K562 (cell line): ENCODE measurements around the gene VPS13D. TPM values are rescaled to one million over a fixed set of nuclear protein-coding genes. Genes with fewer than 3 reads are reported as not detected.

ENCODE experiments used
- C11orf30 ChIP-seq: fragments of 450-650 bp; IDR thresholded peaks from 2 replicates; pipeline ENCODE4 v1.6.1; 2016; ENCODE audit warnings: low read depth, mild to moderate bottlenecking
- CBX1 ChIP-seq: sonication (generic); IDR thresholded peaks from 2 replicates; pipeline ENCODE4 v1.6.1; 2016; ENCODE audit warnings: antibody characterized with exemption, low read depth, mild to moderate bottlenecking
- KLF13 ChIP-seq: fragments of 450-650 bp; IDR thresholded peaks from 2 replicates; pipeline ENCODE4 v1.6.1; 2016; ENCODE audit warnings: missing genetic modification characterization, low read depth, mild to moderate bottlenecking, missing compliant biosample characterization, moderate library complexity, borderline replicate concordance
- ZKSCAN1 ChIP-seq: fragments of 150-350 bp; IDR thresholded peaks from 2 replicates; pipeline ENCODE4 v1.6.1; 2016; ENCODE audit warnings: low read depth, low read length
- ZNF175 ChIP-seq: fragments of 200-800 bp; sonication (Bioruptor generic); IDR thresholded peaks from 2 replicates; pipeline ENCODE4 v1.6.1; 2016; ENCODE audit warnings: low read depth, mild to moderate bottlenecking, missing genetic modification characterization, missing compliant biosample characterization
- polyA plus RNA-seq, 8 experiments: library from polyadenylated mRNA; depleted of rRNA in 4 of 8; stranded (reverse) in 5 of 8; unstranded in 3 of 8; fragments of >200 nt; fragmentation: Nextera tagmentation in 2 of 8; fragmentation: Illumina TruSeq in 1 of 8; extraction: Ambion mirVana in 2 of 8; extraction: Trizol in 1 of 8; gene quantifications; 2 replicates each; pipeline versions ENCODE4 v1.2.1 to v1.2.3, GENCODE V29; 2011 to 2014; ENCODE audit warnings: inconsistent platforms in 1 of 8, missing spikeins in 1 of 8
- total RNA-seq, 7 experiments: library from RNA; depleted of rRNA in 6 of 7; stranded (reverse); fragments of >200 nt in 6 of 7; fragmentation: Illumina TruSeq in 2 of 7; extraction: Trizol in 2 of 7; gene quantifications; 2 replicates each; pipeline versions ENCODE4 v1.2.1 to v1.2.3, GENCODE V29; 2011 to 2021; ENCODE audit warnings: low replicate concordance in 1 of 7
- TF ChIP-seq, protein P1 (sequence below), 2 experiments: fragments of 450-650 bp; IDR thresholded peaks; 2 replicates each; pipeline ENCODE4 v1.6.1; 2018; ENCODE audit warnings: mild to moderate bottlenecking in 2 of 2, low read depth in 1 of 2; ENCODE audit not compliant: partially characterized antibody in 2 of 2
- TF ChIP-seq, protein P2 (sequence below): fragments of 200-800 bp; sonication (Bioruptor generic); IDR thresholded peaks from 2 replicates; pipeline ENCODE4 v1.6.1; 2017; ENCODE audit warnings: missing genetic modification characterization, missing compliant biosample characterization
- TF ChIP-seq, protein P3 (sequence below): sonication (generic); formaldehyde crosslinking; IDR thresholded peaks from 2 replicates; pipeline ENCODE4 v1.8.0; 2022; ENCODE audit warnings: mild to moderate bottlenecking, missing genetic modification reagents
- TF ChIP-seq, protein P4 (sequence below): fragments of 250-450 bp; sonication (Bioruptor Pico); IDR thresholded peaks from 2 replicates; pipeline ENCODE4 v1.4.0; 2020; ENCODE audit warnings: borderline replicate concordance
- TF ChIP-seq, protein P5 (sequence below): sonication (generic); IDR thresholded peaks from 2 replicates; pipeline ENCODE4 v1.6.1; 2016
- TF ChIP-seq, protein P6 (sequence below): fragments of 250-450 bp; sonication (Bioruptor Pico); IDR thresholded peaks from 2 replicates; pipeline ENCODE4 v1.8.0; 2022; ENCODE audit warnings: inconsistent platforms

The VPS13D gene
- total and polyA plus RNA-seq, 9 of the 15 experiments (the other 6 are each of a cell fraction or from before 2014, with no cell fraction given): 6.1 to 51.5 (median 38.5) TPM

DNA sequence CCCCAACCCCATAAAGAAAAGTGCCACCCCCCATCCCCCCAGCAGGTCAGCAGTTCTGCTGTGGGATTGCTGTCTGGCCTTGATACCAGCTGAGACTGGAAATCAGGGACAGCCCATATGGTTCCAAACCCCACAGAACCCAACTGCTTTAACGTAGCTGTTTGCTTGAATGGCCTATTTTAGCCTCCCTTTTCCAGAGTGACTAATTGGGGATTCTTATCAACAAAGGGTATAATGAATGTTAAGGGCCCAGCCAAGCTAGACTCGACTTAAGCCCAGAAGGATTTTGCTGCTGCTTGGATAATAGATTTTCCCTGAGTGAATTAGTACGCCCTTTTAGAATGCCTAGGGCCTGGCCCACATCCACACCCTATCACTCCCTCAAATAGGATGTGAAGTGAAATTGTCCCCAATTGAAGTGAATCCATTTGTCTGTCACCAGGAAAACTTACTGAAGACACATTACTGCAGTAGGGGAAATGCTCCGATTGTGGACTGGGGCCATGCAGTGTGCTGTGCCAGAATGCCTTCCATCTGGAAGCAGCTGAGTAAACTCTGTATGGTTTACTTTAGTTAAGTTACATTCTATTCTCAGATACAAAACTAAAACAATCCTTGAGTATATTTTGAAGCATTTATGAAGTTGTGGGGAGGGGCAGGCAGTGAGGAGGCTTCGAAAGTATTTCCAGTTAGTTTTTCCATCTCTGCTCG is 231.2 kb downstream of the VPS13D start (continued):
- TF ChIP-seq, protein P1, sequence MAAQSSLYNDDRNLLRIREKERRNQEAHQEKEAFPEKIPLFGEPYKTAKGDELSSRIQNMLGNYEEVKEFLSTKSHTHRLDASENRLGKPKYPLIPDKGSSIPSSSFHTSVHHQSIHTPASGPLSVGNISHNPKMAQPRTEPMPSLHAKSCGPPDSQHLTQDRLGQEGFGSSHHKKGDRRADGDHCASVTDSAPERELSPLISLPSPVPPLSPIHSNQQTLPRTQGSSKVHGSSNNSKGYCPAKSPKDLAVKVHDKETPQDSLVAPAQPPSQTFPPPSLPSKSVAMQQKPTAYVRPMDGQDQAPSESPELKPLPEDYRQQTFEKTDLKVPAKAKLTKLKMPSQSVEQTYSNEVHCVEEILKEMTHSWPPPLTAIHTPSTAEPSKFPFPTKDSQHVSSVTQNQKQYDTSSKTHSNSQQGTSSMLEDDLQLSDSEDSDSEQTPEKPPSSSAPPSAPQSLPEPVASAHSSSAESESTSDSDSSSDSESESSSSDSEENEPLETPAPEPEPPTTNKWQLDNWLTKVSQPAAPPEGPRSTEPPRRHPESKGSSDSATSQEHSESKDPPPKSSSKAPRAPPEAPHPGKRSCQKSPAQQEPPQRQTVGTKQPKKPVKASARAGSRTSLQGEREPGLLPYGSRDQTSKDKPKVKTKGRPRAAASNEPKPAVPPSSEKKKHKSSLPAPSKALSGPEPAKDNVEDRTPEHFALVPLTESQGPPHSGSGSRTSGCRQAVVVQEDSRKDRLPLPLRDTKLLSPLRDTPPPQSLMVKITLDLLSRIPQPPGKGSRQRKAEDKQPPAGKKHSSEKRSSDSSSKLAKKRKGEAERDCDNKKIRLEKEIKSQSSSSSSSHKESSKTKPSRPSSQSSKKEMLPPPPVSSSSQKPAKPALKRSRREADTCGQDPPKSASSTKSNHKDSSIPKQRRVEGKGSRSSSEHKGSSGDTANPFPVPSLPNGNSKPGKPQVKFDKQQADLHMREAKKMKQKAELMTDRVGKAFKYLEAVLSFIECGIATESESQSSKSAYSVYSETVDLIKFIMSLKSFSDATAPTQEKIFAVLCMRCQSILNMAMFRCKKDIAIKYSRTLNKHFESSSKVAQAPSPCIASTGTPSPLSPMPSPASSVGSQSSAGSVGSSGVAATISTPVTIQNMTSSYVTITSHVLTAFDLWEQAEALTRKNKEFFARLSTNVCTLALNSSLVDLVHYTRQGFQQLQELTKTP (IDR thresholded peaks at IDR 0.05; ENCODE audit: low read depth in 1 of 2, partially characterized antibody in 2 of 2): peak in 1 of 2 experiments; percentile 20
- TF ChIP-seq CBX1: no peak
- TF ChIP-seq, protein P2, sequence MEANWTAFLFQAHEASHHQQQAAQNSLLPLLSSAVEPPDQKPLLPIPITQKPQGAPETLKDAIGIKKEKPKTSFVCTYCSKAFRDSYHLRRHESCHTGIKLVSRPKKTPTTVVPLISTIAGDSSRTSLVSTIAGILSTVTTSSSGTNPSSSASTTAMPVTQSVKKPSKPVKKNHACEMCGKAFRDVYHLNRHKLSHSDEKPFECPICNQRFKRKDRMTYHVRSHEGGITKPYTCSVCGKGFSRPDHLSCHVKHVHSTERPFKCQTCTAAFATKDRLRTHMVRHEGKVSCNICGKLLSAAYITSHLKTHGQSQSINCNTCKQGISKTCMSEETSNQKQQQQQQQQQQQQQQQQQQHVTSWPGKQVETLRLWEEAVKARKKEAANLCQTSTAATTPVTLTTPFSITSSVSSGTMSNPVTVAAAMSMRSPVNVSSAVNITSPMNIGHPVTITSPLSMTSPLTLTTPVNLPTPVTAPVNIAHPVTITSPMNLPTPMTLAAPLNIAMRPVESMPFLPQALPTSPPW (CRISPR knock-in tag): peak; percentile 50
- TF ChIP-seq ZKSCAN1: no peak
- TF ChIP-seq, protein P3, sequence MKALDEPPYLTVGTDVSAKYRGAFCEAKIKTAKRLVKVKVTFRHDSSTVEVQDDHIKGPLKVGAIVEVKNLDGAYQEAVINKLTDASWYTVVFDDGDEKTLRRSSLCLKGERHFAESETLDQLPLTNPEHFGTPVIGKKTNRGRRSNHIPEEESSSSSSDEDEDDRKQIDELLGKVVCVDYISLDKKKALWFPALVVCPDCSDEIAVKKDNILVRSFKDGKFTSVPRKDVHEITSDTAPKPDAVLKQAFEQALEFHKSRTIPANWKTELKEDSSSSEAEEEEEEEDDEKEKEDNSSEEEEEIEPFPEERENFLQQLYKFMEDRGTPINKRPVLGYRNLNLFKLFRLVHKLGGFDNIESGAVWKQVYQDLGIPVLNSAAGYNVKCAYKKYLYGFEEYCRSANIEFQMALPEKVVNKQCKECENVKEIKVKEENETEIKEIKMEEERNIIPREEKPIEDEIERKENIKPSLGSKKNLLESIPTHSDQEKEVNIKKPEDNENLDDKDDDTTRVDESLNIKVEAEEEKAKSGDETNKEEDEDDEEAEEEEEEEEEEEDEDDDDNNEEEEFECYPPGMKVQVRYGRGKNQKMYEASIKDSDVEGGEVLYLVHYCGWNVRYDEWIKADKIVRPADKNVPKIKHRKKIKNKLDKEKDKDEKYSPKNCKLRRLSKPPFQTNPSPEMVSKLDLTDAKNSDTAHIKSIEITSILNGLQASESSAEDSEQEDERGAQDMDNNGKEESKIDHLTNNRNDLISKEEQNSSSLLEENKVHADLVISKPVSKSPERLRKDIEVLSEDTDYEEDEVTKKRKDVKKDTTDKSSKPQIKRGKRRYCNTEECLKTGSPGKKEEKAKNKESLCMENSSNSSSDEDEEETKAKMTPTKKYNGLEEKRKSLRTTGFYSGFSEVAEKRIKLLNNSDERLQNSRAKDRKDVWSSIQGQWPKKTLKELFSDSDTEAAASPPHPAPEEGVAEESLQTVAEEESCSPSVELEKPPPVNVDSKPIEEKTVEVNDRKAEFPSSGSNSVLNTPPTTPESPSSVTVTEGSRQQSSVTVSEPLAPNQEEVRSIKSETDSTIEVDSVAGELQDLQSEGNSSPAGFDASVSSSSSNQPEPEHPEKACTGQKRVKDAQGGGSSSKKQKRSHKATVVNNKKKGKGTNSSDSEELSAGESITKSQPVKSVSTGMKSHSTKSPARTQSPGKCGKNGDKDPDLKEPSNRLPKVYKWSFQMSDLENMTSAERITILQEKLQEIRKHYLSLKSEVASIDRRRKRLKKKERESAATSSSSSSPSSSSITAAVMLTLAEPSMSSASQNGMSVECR (CRISPR knock-in tag): no peak
- peak; percentile 64; the same call in 1 of the 2 replicates for TF ChIP-seq ZNF175 (CRISPR knock-in tag)
- no peak for TF ChIP-seq KLF13 (tag)
- TF ChIP-seq, protein P4, sequence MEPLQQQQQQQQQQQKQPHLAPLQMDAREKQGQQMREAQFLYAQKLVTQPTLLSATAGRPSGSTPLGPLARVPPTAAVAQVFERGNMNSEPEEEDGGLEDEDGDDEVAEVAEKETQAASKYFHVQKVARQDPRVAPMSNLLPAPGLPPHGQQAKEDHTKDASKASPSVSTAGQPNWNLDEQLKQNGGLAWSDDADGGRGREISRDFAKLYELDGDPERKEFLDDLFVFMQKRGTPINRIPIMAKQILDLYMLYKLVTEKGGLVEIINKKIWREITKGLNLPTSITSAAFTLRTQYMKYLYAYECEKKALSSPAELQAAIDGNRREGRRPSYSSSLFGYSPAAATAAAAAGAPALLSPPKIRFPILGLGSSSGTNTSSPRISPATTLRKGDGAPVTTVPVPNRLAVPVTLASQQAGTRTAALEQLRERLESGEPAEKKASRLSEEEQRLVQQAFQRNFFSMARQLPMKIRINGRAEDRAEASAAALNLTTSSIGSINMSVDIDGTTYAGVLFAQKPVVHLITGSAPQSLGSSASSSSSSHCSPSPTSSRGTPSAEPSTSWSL (CRISPR knock-in tag): no peak
- no peak for TF ChIP-seq C11orf30
- TF ChIP-seq, protein P5, sequence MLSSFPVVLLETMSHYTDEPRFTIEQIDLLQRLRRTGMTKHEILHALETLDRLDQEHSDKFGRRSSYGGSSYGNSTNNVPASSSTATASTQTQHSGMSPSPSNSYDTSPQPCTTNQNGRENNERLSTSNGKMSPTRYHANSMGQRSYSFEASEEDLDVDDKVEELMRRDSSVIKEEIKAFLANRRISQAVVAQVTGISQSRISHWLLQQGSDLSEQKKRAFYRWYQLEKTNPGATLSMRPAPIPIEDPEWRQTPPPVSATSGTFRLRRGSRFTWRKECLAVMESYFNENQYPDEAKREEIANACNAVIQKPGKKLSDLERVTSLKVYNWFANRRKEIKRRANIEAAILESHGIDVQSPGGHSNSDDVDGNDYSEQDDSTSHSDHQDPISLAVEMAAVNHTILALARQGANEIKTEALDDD: peak; percentile 66; the same call in 1 of the 2 replicates
- TF ChIP-seq, protein P6, sequence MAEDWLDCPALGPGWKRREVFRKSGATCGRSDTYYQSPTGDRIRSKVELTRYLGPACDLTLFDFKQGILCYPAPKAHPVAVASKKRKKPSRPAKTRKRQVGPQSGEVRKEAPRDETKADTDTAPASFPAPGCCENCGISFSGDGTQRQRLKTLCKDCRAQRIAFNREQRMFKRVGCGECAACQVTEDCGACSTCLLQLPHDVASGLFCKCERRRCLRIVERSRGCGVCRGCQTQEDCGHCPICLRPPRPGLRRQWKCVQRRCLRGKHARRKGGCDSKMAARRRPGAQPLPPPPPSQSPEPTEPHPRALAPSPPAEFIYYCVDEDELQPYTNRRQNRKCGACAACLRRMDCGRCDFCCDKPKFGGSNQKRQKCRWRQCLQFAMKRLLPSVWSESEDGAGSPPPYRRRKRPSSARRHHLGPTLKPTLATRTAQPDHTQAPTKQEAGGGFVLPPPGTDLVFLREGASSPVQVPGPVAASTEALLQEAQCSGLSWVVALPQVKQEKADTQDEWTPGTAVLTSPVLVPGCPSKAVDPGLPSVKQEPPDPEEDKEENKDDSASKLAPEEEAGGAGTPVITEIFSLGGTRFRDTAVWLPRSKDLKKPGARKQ (CRISPR knock-in tag): no peak
